ENCODE results near the gene ATG101. TPM values are rescaled to one million over a fixed set of nuclear protein-coding genes. Genes with fewer than 3 reads are reported as not detected.

The ATG101 gene
- total and polyA plus RNA-seq, 7 donors, result 25.1 to 154 (median 35.3) TPM

DNA sequence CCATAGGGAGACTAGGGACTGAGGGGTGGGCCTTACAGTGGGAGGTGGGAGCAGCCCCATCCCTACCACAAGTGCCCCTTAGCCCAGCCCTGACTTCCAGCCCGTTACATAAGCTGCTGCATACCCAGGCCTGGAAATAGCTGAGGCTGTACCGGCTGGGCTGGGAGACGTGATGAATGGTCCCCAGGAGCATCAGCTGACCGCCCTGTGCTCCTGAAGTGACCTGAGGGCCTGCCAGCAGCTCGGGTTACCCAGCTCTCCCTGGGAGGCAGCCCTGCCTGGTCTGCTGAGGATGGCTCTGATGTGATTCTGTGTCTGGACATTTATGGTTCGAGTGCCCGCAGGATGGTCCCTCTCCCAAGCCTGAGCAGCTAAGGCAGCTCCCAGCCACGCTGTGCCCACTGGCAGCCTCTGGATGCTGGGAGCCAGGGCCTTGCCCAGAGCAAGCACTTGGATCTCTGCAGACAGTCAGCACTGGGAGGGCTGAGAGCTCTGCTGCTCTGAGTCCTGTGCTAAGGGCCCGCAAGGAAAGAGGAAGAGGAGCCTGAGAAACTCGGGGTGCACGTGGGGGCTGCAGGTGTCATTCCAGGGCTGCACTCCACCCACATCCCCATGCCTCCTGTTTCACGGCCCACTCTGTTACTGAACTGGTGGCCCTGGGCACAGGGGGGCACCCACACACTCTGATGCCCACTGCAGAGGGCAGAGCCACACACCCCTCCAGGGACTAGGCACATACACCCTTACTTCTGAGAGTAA is 42.5 kb upstream of the ATG101 start:
- DNase-seq (peak; percentile 58 to 92), ATAC-seq (peak; percentile 64 to 79 (median 78))
- Histone ChIP-seq H3K27ac (peak overlapping the region; percentile 89), H3K27me3 (ENCODE audit: insufficient read depth in 3 of 3, low read length in 2 of 3) (no peaks in the 10 kb centered on the region), H3K36me3 (ENCODE audit: insufficient read depth in 1 of 2, low read depth in 1 of 2) (no peaks in the 10 kb centered on the region), H3K4me1 (peaks cover 43% of the 10 kb centered on the region), H3K9me3 (no peaks in the 10 kb centered on the region), H3K4me3 (no peak overlapping the region)
- intact Hi-C loops (cut with DNase I), result loop anchor here in 1 of 2 donors (5.0 kb wide), 1 partner anchor 40 kb away; the partner anchor contains the start of gene ATG101
- 24 to 42% (median 28%) methylated on average over 12 of the region's 12 CpGs for WGBS, 3 donors
- TF ChIP-seq, protein P1, sequence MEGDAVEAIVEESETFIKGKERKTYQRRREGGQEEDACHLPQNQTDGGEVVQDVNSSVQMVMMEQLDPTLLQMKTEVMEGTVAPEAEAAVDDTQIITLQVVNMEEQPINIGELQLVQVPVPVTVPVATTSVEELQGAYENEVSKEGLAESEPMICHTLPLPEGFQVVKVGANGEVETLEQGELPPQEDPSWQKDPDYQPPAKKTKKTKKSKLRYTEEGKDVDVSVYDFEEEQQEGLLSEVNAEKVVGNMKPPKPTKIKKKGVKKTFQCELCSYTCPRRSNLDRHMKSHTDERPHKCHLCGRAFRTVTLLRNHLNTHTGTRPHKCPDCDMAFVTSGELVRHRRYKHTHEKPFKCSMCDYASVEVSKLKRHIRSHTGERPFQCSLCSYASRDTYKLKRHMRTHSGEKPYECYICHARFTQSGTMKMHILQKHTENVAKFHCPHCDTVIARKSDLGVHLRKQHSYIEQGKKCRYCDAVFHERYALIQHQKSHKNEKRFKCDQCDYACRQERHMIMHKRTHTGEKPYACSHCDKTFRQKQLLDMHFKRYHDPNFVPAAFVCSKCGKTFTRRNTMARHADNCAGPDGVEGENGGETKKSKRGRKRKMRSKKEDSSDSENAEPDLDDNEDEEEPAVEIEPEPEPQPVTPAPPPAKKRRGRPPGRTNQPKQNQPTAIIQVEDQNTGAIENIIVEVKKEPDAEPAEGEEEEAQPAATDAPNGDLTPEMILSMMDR (IDR thresholded peaks at IDR 0.05), result no peak

DNA sequence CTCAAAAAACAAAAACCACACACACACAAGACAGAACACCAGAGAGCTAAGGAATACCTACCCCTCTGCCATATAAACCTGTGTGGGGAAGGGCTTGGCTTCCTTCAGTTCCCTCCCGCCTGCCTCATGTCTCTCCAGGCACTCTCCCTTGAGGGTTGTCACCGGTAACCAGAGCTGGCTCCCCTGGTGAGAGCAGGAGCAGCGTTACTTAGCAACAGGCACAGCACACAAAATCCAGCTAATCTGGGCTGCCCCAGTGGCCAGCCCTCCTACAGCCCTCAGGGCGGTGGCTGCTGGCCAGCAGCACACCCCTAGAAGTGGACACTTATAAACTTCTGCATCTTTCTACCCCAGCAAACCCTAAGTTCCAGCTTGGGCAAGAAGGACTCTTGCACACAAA is 40.1 kb upstream of the ATG101 start:
- intact Hi-C loops (cut with DNase I), result loop anchor here in 1 of 2 donors (5.0 kb wide), 1 partner anchor 38 kb away; the partner anchor contains the start of gene ATG101

DNA sequence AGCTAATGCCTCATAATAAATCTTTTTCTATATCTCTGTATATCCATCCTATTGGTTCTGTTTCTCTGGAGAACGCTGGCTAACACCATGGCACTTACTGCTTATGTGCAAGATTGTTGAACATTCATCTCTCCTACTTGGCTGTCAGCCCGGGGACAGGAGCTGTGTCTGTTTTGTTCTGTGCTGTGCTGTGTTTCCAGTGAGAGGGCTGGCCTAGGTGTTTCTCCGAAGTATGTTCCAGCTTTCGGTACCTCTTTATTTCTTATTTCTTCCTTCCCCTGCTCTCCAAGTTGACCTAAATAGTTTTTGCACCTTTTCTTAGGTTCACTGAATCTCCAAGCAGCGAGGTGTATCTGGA is 37.4 kb upstream of the ATG101 start:
- intact Hi-C loops (cut with DNase I), result no loop called here
- peak overlapping the region; percentile 60 for H3K4me3 ChIP-seq
- peak in 1 of 2 donors; percentile 70 for DNase-seq
- H3K27me3 ChIP-seq (ENCODE audit: insufficient read depth in 3 of 3, low read length in 2 of 3), result no peaks in the 10 kb centered on the region
- WGBS, 3 donors, result 1 to 5% (median 5%) methylated on average over 5 of the region's 5 CpGs
- TF ChIP-seq, protein P1 (IDR thresholded peaks at IDR 0.05), result no peak
- H3K36me3 ChIP-seq (ENCODE audit: insufficient read depth in 1 of 2, low read depth in 1 of 2), result no peaks in the 10 kb centered on the region
- H3K9me3 ChIP-seq, result no peaks in the 10 kb centered on the region
- peaks cover 46% of the 10 kb centered on the region for H3K4me1 ChIP-seq
- peak overlapping the region; percentile 93 for H3K27ac ChIP-seq
- peak; percentile 32 to 69 (median 48) for ATAC-seq

More for the DNA sequence above, 40.1 kb upstream of the ATG101 start:
- ATAC-seq (peak in 1 of 4 donors; percentile 18), DNase-seq (peak in 1 of 2 donors; percentile 78)
- H3K4me1 ChIP-seq, result peaks cover 57% of the 10 kb centered on the region
- 14 to 25% (median 17%) methylated on average over 4 of the region's 4 CpGs for WGBS, 3 donors
- H3K36me3 ChIP-seq (ENCODE audit: insufficient read depth in 1 of 2, low read depth in 1 of 2), result no peaks in the 10 kb centered on the region
- peak overlapping the region; percentile 48 for H3K27ac ChIP-seq
- no peaks in the 10 kb centered on the region for H3K9me3 ChIP-seq
- TF ChIP-seq, protein P1 (IDR thresholded peaks at IDR 0.05), result no peak
- no peak overlapping the region for H3K4me3 ChIP-seq
- H3K27me3 ChIP-seq (ENCODE audit: insufficient read depth in 3 of 3, low read length in 2 of 3), result no peaks in the 10 kb centered on the region

DNA sequence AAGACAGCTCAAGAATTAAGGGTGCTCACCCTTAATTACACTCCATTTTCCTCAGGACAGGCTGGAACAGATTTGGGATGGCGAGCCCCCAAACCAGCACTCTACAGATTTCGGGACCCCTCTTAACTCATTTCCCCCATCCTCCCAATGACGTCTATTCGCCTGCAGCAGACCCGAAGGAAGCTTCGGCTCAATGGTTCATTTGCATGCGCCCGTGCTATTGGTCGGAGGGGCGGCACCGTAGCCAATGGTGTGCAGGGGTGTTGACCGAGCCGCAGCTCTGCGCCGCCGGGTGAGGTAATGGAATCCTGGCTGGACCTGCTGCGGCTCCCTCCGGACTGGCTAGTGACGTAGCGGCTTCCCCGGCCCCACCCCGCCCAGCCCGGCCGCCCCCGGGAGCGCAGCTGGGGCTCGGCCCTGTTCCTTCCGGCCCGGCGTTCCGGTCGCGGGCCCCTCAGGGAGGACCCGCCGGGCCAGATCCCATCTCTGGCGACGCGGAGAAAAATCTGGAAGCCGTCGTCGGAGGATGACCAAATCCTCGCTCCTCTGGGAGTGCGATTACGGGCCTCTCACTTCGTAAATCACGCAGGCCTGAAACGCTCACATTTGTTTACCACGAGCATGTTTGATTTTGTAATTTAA is 36.9 kb upstream of the ATG101 start:
- TF ChIP-seq, protein P1 (IDR thresholded peaks at IDR 0.05), result no peak
- 0 to 1% (median 0%) methylated on average over 47 to 48 of the region's 48 CpGs for WGBS, 3 donors
- ATAC-seq (peak; percentile 92 to 96 (median 92)), DNase-seq (peak; percentile 98 to 99)
- peak overlapping the region; percentile 93 for H3K27ac ChIP-seq
- H3K9me3 ChIP-seq, result no peaks in the 10 kb centered on the region
- no peaks in the 10 kb centered on the region for H3K27me3 ChIP-seq (ENCODE audit: insufficient read depth in 3 of 3, low read length in 2 of 3)
- peaks cover 45% of the 10 kb centered on the region for H3K4me1 ChIP-seq
- no peaks in the 10 kb centered on the region for H3K36me3 ChIP-seq (ENCODE audit: insufficient read depth in 1 of 2, low read depth in 1 of 2)
- intact Hi-C loops (cut with DNase I), result no loop called here
- peak overlapping the region; percentile 60 for H3K4me3 ChIP-seq

Measured in psoas muscle (tissue), 8 donors.